ENCODE measurements around the gene C6orf120. TPM values are rescaled to one million over a fixed set of nuclear protein-coding genes. Genes with fewer than 3 reads are reported as not detected.
A peak's percentile ranks its signal among the peaks of the same experiment; 100 is the strongest.

The C6orf120 gene
- total RNA-seq = 41.9 and 46.2 TPM in 2 replicates
- polyA plus RNA-seq = 35.5 and 41.0 TPM in 2 replicates
- 35.3 and 36.3 TPM in 2 replicates for polyA plus RNA-seq (2012)
- 4.3 and 5.9 TPM in 2 replicates for polyA minus RNA-seq (ENCODE audit: low replicate concordance)

- H3K9me3 ChIP-seq (ENCODE audit: control insufficient read depth, insufficient read depth, low read depth, low read length) = no peaks in the 10 kb centered on the region
- H3K27me3 ChIP-seq (ENCODE audit: control insufficient read depth, insufficient read depth, low read length) = no peaks in the 10 kb centered on the region
- H3K4me2 ChIP-seq (ENCODE audit: extremely low read depth, insufficient read depth, low read length) = peak within 1 kb of the TSS; percentile 98
- peak within 1 kb of the TSS; percentile 83 to 98 (median 94) for H3K4me3 ChIP-seq (replicated peaks in 1 of 4; ENCODE audit: control extremely low read depth in 1 of 4, insufficient read depth in 1 of 4, low read depth in 3 of 4, low read length in 4 of 4)
- H3K79me2 ChIP-seq (ENCODE audit: control insufficient read depth, insufficient read depth, low read length) = peaks cover 39% of the 10 kb centered on the region
- H3K9ac ChIP-seq (ENCODE audit: insufficient read depth, low read length) = peak within 1 kb of the TSS; percentile 95
- DNase-seq (ENCODE audit: low read depth in 2 of 2) = peak; percentile 95
- peak within 1 kb of the TSS; percentile 90 for H2AFZ ChIP-seq (ENCODE audit: low read length)
- peak within 1 kb of the TSS; percentile 94 for H3K27ac ChIP-seq (ENCODE audit: insufficient read depth, low read length)
- H4K20me1 ChIP-seq (ENCODE audit: control insufficient read depth, extremely low read depth, insufficient read depth, low read length) = no peaks in the 10 kb centered on the region
- peaks cover 5% of the 10 kb centered on the region for H3K4me1 ChIP-seq (ENCODE audit: control insufficient read depth, extremely low read depth, insufficient read depth, low read length)
- TF ChIP-seq EZH2 (IDR thresholded peaks at IDR 0.05; ENCODE audit: low read length, missing control alignments) (no peak), CTCF (conservative IDR thresholded peaks at IDR 0.05 in 1 of 2, IDR thresholded peaks at IDR 0.05 in 1 of 2; ENCODE audit: low read depth in 1 of 2, low read length in 2 of 2) (no peak)
- no peaks in the 10 kb centered on the region for H3K36me3 ChIP-seq (ENCODE audit: control insufficient read depth, insufficient read depth, low read length)
Observed at GRCh38 chr6:169701954-169702839, at the start of gene C6orf120, which contains the start of gene WDR27. C6orf120 (plus strand) TSS chr6:169702126; CDS start chr6:169702460, 334 bp downstream. WDR27 (minus strand) TSS chr6:169702029; CDS start chr6:169689005, 13,024 bp downstream.

- no peaks in the 10 kb centered on the region for H3K9me3 ChIP-seq (ENCODE audit: control insufficient read depth, insufficient read depth, low read depth, low read length)
- no peaks in the 10 kb centered on the region for H3K4me1 ChIP-seq (ENCODE audit: control insufficient read depth, extremely low read depth, insufficient read depth, low read length)
- no peak overlapping the region for H3K4me2 ChIP-seq (ENCODE audit: extremely low read depth, insufficient read depth, low read length)
- no peaks in the 10 kb centered on the region for H3K27me3 ChIP-seq (ENCODE audit: control insufficient read depth, insufficient read depth, low read length)
- H4K20me1 ChIP-seq (ENCODE audit: control insufficient read depth, extremely low read depth, insufficient read depth, low read length) = no peaks in the 10 kb centered on the region
- H3K36me3 ChIP-seq (ENCODE audit: control insufficient read depth, insufficient read depth, low read length) = no peaks in the 10 kb centered on the region
- no peak overlapping the region for H2AFZ ChIP-seq (ENCODE audit: low read length)
- no peak overlapping the region for H3K4me3 ChIP-seq (replicated peaks in 1 of 4; ENCODE audit: control extremely low read depth in 1 of 4, insufficient read depth in 1 of 4, low read depth in 3 of 4, low read length in 4 of 4)
- H3K79me2 ChIP-seq (ENCODE audit: control insufficient read depth, insufficient read depth, low read length) = no peaks in the 10 kb centered on the region
- no peak for DNase-seq (ENCODE audit: low read depth in 2 of 2)
- TF ChIP-seq CTCF (conservative IDR thresholded peaks at IDR 0.05 in 1 of 2, IDR thresholded peaks at IDR 0.05 in 1 of 2; ENCODE audit: low read depth in 1 of 2, low read length in 2 of 2) = no peak
- no peak for TF ChIP-seq EZH2 (IDR thresholded peaks at IDR 0.05; ENCODE audit: low read length, missing control alignments)
- no peak overlapping the region for H3K9ac ChIP-seq (ENCODE audit: insufficient read depth, low read length)
- H3K27ac ChIP-seq (ENCODE audit: insufficient read depth, low read length) = no peak overlapping the region
Observed at GRCh38 chr6:169652896-169653295, 49.0 kb upstream of the C6orf120 start.

GRCh38 chr6:169653691-169654090 is 48.2 kb upstream of the C6orf120 start:
- Histone ChIP-seq H2AFZ (ENCODE audit: low read length) (no peak overlapping the region), H3K27me3 (ENCODE audit: control insufficient read depth, insufficient read depth, low read length) (no peaks in the 10 kb centered on the region), H4K20me1 (ENCODE audit: control insufficient read depth, extremely low read depth, insufficient read depth, low read length) (no peaks in the 10 kb centered on the region), H3K4me3 (replicated peaks in 1 of 4; ENCODE audit: control extremely low read depth in 1 of 4, insufficient read depth in 1 of 4, low read depth in 3 of 4, low read length in 4 of 4) (peak overlapping the region in 1 of 4 experiments; percentile 63), H3K27ac (ENCODE audit: insufficient read depth, low read length) (no peak overlapping the region), H3K9me3 (ENCODE audit: control insufficient read depth, insufficient read depth, low read depth, low read length) (no peaks in the 10 kb centered on the region), H3K4me2 (ENCODE audit: extremely low read depth, insufficient read depth, low read length) (peak overlapping the region; percentile 32), H3K79me2 (ENCODE audit: control insufficient read depth, insufficient read depth, low read length) (no peaks in the 10 kb centered on the region), H3K9ac (ENCODE audit: insufficient read depth, low read length) (no peak overlapping the region), H3K4me1 (ENCODE audit: control insufficient read depth, extremely low read depth, insufficient read depth, low read length) (no peaks in the 10 kb centered on the region), H3K36me3 (ENCODE audit: control insufficient read depth, insufficient read depth, low read length) (no peaks in the 10 kb centered on the region)
- TF ChIP-seq CTCF (conservative IDR thresholded peaks at IDR 0.05 in 1 of 2, IDR thresholded peaks at IDR 0.05 in 1 of 2; ENCODE audit: low read depth in 1 of 2, low read length in 2 of 2) (no peak), EZH2 (IDR thresholded peaks at IDR 0.05; ENCODE audit: low read length, missing control alignments) (no peak)
- DNase-seq (ENCODE audit: low read depth in 2 of 2) = no peak
